Trophoblast cell (in vitro differentiated cells and primary cell): ENCODE data around the gene LAMA5.
A peak's percentile ranks its signal among the peaks of the same experiment; 100 is the strongest.

Experiments
- DNase-seq, 2 donors: peaks; one replicate each; pipeline ENCODE4 v3.0.0-alpha.2; 2016
- H2AFZ ChIP-seq: 2 replicates; pipeline ENCODE4 v1.6.1; 2013; ENCODE audit warnings: low read length, moderate library complexity, mild to moderate bottlenecking; ENCODE audit not compliant: insufficient read depth, poor library complexity
- H2AK5ac ChIP-seq: 2 replicates; pipeline ENCODE4 v1.6.1; 2013; ENCODE audit warnings: mild to moderate bottlenecking, low read length
- H2BK120ac ChIP-seq: 2 replicates; pipeline ENCODE4 v1.6.1; 2013; ENCODE audit warnings: low read length, mild to moderate bottlenecking, moderate library complexity; ENCODE audit not compliant: insufficient read depth, poor library complexity
- H2BK12ac ChIP-seq: 2 replicates; pipeline ENCODE4 v1.6.1; 2013; ENCODE audit warnings: mild to moderate bottlenecking, low read length, moderate library complexity
- H2BK5ac ChIP-seq: 2 replicates; pipeline ENCODE4 v1.6.1; 2013; ENCODE audit warnings: low read length, low read depth, moderate library complexity, mild to moderate bottlenecking; ENCODE audit not compliant: poor library complexity
- H3K14ac ChIP-seq: 2 replicates; pipeline ENCODE4 v1.6.1; 2013; ENCODE audit warnings: mild to moderate bottlenecking, low read length
- H3K18ac ChIP-seq: 2 replicates; pipeline ENCODE4 v1.6.1; 2013; ENCODE audit warnings: mild to moderate bottlenecking, low read length
- H3K23ac ChIP-seq: 2 replicates; pipeline ENCODE4 v1.6.1; 2013; ENCODE audit warnings: low read length
- H3K27ac ChIP-seq: 2 replicates; pipeline ENCODE4 v1.5.1; 2013; ENCODE audit warnings: low read depth, mild to moderate bottlenecking, inconsistent platforms, low read length, moderate library complexity
- H3K27me3 ChIP-seq: 2 replicates; pipeline ENCODE4 v1.6.1; 2013; ENCODE audit warnings: inconsistent platforms, mild to moderate bottlenecking, low read length, moderate library complexity; ENCODE audit not compliant: insufficient read depth
- H3K36me3 ChIP-seq, 2 experiments: 1 replicate in 1 of 2; 2 replicates in 1 of 2; pipeline ENCODE4 v1.6.1; 2013; ENCODE audit warnings: low read length in 2 of 2, mild to moderate bottlenecking in 2 of 2, moderate library complexity in 1 of 2; ENCODE audit not compliant: insufficient read depth in 2 of 2, control insufficient read depth in 1 of 2
- H3K4ac ChIP-seq: 2 replicates; pipeline ENCODE4 v1.6.1; 2013; ENCODE audit warnings: low read depth, mild to moderate bottlenecking, low read length, moderate library complexity
- H3K4me1 ChIP-seq, 2 experiments: 1 replicate in 1 of 2; 2 replicates in 1 of 2; pipeline ENCODE4 v1.6.1; 2013; ENCODE audit warnings: low read length in 2 of 2, mild to moderate bottlenecking in 2 of 2, moderate library complexity in 1 of 2; ENCODE audit not compliant: insufficient read depth in 2 of 2, control insufficient read depth in 1 of 2
- H3K4me2 ChIP-seq: 2 replicates; pipeline ENCODE4 v1.6.1; 2013; ENCODE audit warnings: inconsistent platforms, mild to moderate bottlenecking, low read length, moderate library complexity
- H3K4me3 ChIP-seq: 2 replicates; pipeline ENCODE4 v1.5.1; 2013; ENCODE audit warnings: mild to moderate bottlenecking, low read depth, low read length, inconsistent platforms
- H3K79me1 ChIP-seq: one replicate; pipeline ENCODE4 v1.6.1; 2013; ENCODE audit warnings: low read length
- H3K79me2 ChIP-seq: 2 replicates; pipeline ENCODE4 v1.6.1; 2013; ENCODE audit warnings: low read length, mild to moderate bottlenecking; ENCODE audit not compliant: control insufficient read depth, insufficient read depth, poor library complexity
- H3K9ac ChIP-seq: 2 replicates; pipeline ENCODE4 v1.6.1; 2013; ENCODE audit warnings: mild to moderate bottlenecking, low read length
- H3K9me3 ChIP-seq: 2 replicates; pipeline ENCODE4 v1.6.1; 2013; ENCODE audit warnings: low read depth, mild to moderate bottlenecking, control low read depth, inconsistent platforms, low read length; ENCODE audit not compliant: insufficient read depth
- H4K12ac ChIP-seq: 2 replicates; pipeline ENCODE4 v1.6.1; 2013; ENCODE audit warnings: low read depth, mild to moderate bottlenecking, low read length, moderate library complexity
- H4K8ac ChIP-seq: 2 replicates; pipeline ENCODE4 v1.6.1; 2013; ENCODE audit warnings: low read depth, mild to moderate bottlenecking, low read length, moderate library complexity
- H4K91ac ChIP-seq: one replicate; pipeline ENCODE4 v1.6.1; 2013; ENCODE audit warnings: low read depth, mild to moderate bottlenecking, low read length, moderate library complexity
- WGBS: extraction: QIAGEN DNeasy Blood & Tissue Kit; methylation state at CpG from one replicate; pipeline ENCODE4 v1.1.7; 2013; ENCODE audit warnings: missing lambda C conversion rate; ENCODE audit not compliant: insufficient read length, insufficient coverage; ENCODE audit errors: extremely low coverage; 5-methylcytosine and 5-hydroxymethylcytosine counted together

LAMA5 gene

GRCh38 chr20:62355878-62356588 is 11.1 kb downstream of the LAMA5 start:
- no peak overlapping the region for H2BK12ac ChIP-seq
- no CpG with 5 or more reads among the region's 29 CpGs for WGBS

GRCh38 chr20:62355516-62355877 is 11.6 kb downstream of the LAMA5 start:
- H3K4me3 ChIP-seq, result no peak overlapping the region
- no peak overlapping the region for H3K9ac ChIP-seq
- H3K4me1 ChIP-seq, result peaks cover 21 to 25% of the 10 kb centered on the region in 2 experiments
- H3K27ac ChIP-seq, result peak overlapping the region; percentile 9
- no peak overlapping the region for H3K4me2 ChIP-seq
- H4K12ac ChIP-seq, result no peak overlapping the region
- no peak overlapping the region for H3K18ac ChIP-seq
- no peak overlapping the region for H2BK5ac ChIP-seq
- peak overlapping the region; percentile 6 for H3K14ac ChIP-seq
- H4K8ac ChIP-seq, result peak overlapping the region; percentile 12
- no peak overlapping the region for H2AK5ac ChIP-seq
- no peak overlapping the region for H2BK12ac ChIP-seq
- no peak overlapping the region for H2AFZ ChIP-seq
- H3K27me3 ChIP-seq, result no peaks in the 10 kb centered on the region
- no peak for DNase-seq
- H3K9me3 ChIP-seq, result peaks cover 4% of the 10 kb centered on the region
- H2BK120ac ChIP-seq, result no peak overlapping the region
- peaks cover 8% of the 10 kb centered on the region for H3K79me1 ChIP-seq
- peaks cover 61 to 79% of the 10 kb centered on the region in 2 experiments for H3K36me3 ChIP-seq
- peak overlapping the region; percentile 45 for H4K91ac ChIP-seq
- no peak overlapping the region for H3K23ac ChIP-seq
- no CpG with 5 or more reads among the region's 11 CpGs for WGBS
- peak overlapping the region; percentile 80 for H3K4ac ChIP-seq
- H3K79me2 ChIP-seq, result peaks cover 44% of the 10 kb centered on the region

More at GRCh38 chr20:62355878-62356588, 11.1 kb downstream of the LAMA5 start:
- H3K14ac ChIP-seq, result no peak overlapping the region
- no peak overlapping the region for H4K12ac ChIP-seq
- H3K9ac ChIP-seq, result no peak overlapping the region
- no peak overlapping the region for H3K23ac ChIP-seq
- H3K79me1 ChIP-seq, result peaks cover 13% of the 10 kb centered on the region
- H3K9me3 ChIP-seq, result peaks cover 4% of the 10 kb centered on the region
- peaks cover 47% of the 10 kb centered on the region for H3K79me2 ChIP-seq
- H2BK5ac ChIP-seq, result no peak overlapping the region
- H3K36me3 ChIP-seq, result peaks cover 61 to 78% of the 10 kb centered on the region in 2 experiments
- no peak overlapping the region for H2AK5ac ChIP-seq
- H3K27ac ChIP-seq, result no peak overlapping the region
- no peak for DNase-seq
- H4K91ac ChIP-seq, result peak overlapping the region; percentile 45
- peak overlapping the region; percentile 80 for H3K4ac ChIP-seq
- H3K4me2 ChIP-seq, result no peak overlapping the region
- H3K27me3 ChIP-seq, result no peaks in the 10 kb centered on the region
- H2BK120ac ChIP-seq, result no peak overlapping the region
- peaks cover 23 to 27% of the 10 kb centered on the region in 2 experiments for H3K4me1 ChIP-seq
- peak overlapping the region; percentile 12 for H4K8ac ChIP-seq
- no peak overlapping the region for H2AFZ ChIP-seq
- no peak overlapping the region for H3K4me3 ChIP-seq
- H3K18ac ChIP-seq, result no peak overlapping the region

GRCh38 chr20:62354811-62355341 is 12.2 kb downstream of the LAMA5 start:
- H4K91ac ChIP-seq, result peak overlapping the region; percentile 23
- no peak overlapping the region for H3K23ac ChIP-seq
- DNase-seq, result no peak
- H4K12ac ChIP-seq, result no peak overlapping the region
- no peak overlapping the region for H2BK120ac ChIP-seq
- peak overlapping the region; percentile 6 for H3K14ac ChIP-seq
- H3K79me2 ChIP-seq, result peaks cover 44% of the 10 kb centered on the region
- H3K36me3 ChIP-seq, result peaks cover 67 to 86% of the 10 kb centered on the region in 2 experiments
- H3K27me3 ChIP-seq, result no peaks in the 10 kb centered on the region
- H2BK12ac ChIP-seq, result peak overlapping the region; percentile 48
- no peak overlapping the region for H3K4me2 ChIP-seq
- no peak overlapping the region for H3K9ac ChIP-seq
- peak overlapping the region; percentile 80 for H3K4ac ChIP-seq
- WGBS, result no CpG with 5 or more reads among the region's 16 CpGs
- peak overlapping the region; percentile 26 for H2AK5ac ChIP-seq
- no peak overlapping the region for H2AFZ ChIP-seq
- H4K8ac ChIP-seq, result peak overlapping the region; percentile 30
- peak overlapping the region; percentile 0 for H2BK5ac ChIP-seq
- peaks cover 4% of the 10 kb centered on the region for H3K9me3 ChIP-seq
- peaks cover 26 to 31% of the 10 kb centered on the region in 2 experiments for H3K4me1 ChIP-seq
- H3K18ac ChIP-seq, result peak overlapping the region; percentile 10
- no peak overlapping the region for H3K4me3 ChIP-seq
- peak overlapping the region; percentile 9 for H3K27ac ChIP-seq
- peaks cover 8% of the 10 kb centered on the region for H3K79me1 ChIP-seq

GRCh38 chr20:62354031-62354808 is 12.9 kb downstream of the LAMA5 start:
- H3K4me2 ChIP-seq, result no peak overlapping the region
- no peak overlapping the region for H3K9ac ChIP-seq
- peak overlapping the region; percentile 17 for H4K8ac ChIP-seq
- H3K36me3 ChIP-seq, result peaks cover 71 to 83% of the 10 kb centered on the region in 2 experiments
- peak overlapping the region; percentile 23 for H4K91ac ChIP-seq
- no peak overlapping the region for H2AFZ ChIP-seq
- WGBS, result no CpG with 5 or more reads among the region's 14 CpGs
- no peak overlapping the region for H4K12ac ChIP-seq
- no peak overlapping the region for H3K23ac ChIP-seq
- H2BK5ac ChIP-seq, result no peak overlapping the region
- H3K27ac ChIP-seq, result no peak overlapping the region
- no peak overlapping the region for H3K14ac ChIP-seq
- peaks cover 39% of the 10 kb centered on the region for H3K79me2 ChIP-seq
- no peak overlapping the region for H2BK12ac ChIP-seq
- no peak overlapping the region for H2AK5ac ChIP-seq
- H3K9me3 ChIP-seq, result peaks cover 4% of the 10 kb centered on the region
- peaks cover 8% of the 10 kb centered on the region for H3K79me1 ChIP-seq
- no peaks in the 10 kb centered on the region for H3K27me3 ChIP-seq
- peaks cover 28 to 33% of the 10 kb centered on the region in 2 experiments for H3K4me1 ChIP-seq
- peak overlapping the region; percentile 2 for H3K4me3 ChIP-seq
- peak overlapping the region; percentile 7 for H3K18ac ChIP-seq
- H2BK120ac ChIP-seq, result no peak overlapping the region
- peak overlapping the region; percentile 80 for H3K4ac ChIP-seq
- no peak for DNase-seq
